ENCODE data around the gene CTPS1. TPM values are rescaled to one million over a fixed set of nuclear protein-coding genes. Genes with fewer than 3 reads are reported as not detected.

CTPS1 gene
- total and polyA plus RNA-seq, 2 of the 13 experiments (the other 11 are each of a cell fraction or from before 2014, with no cell fraction given) = 9.6 to 42.8 TPM

DNA sequence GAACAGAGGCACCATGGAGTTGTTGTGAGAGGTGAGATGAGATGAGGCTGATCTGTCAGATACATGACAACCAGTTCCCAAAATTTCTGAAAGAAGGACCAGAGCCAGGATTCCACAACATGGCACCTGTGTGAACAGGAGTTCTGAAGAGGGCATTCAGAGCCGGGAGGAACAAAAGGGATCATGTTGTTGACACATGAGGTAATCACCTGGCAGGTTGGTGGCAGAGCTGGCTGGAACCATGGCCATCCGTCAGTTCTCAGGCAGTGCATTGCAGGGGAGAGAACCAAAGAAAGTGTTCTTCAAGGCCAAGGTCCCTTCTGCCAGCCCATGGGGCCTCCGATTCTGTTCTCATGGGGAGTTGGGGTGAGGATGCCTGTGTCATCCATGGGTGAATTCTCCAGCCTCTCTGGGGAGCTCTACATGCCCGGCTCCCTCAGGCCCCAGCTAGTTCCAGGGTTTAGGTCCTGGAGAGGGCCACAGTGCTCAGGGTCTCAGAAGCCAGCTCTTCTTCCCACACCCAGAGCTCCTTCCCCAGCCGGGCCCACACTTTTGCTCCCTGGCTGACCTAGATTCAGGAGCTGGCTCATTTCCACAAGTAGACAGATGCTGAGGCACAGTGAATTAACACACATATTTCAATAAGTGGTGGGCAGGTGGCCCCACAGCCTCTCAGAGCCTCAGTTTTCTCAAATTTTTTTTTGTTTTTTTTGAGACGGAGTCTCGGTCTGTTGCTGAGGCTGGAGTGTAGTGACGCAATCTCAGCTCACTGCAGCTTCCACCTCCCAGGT is 49.1 kb upstream of the CTPS1 start (continued):
- TF ChIP-seq, protein P1, sequence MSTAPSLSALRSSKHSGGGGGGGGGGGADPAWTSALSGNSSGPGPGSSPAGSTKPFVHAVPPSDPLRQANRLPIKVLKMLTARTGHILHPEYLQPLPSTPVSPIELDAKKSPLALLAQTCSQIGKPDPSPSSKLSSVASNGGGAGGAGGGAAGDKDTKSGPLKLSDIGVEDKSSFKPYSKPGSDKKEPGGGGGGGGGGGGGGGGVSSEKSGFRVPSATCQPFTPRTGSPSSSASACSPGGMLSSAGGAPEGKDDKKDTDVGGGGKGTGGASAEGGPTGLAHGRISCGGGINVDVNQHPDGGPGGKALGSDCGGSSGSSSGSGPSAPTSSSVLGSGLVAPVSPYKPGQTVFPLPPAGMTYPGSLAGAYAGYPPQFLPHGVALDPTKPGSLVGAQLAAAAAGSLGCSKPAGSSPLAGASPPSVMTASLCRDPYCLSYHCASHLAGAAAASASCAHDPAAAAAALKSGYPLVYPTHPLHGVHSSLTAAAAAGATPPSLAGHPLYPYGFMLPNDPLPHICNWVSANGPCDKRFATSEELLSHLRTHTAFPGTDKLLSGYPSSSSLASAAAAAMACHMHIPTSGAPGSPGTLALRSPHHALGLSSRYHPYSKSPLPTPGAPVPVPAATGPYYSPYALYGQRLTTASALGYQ (CRISPR knock-in tag; IDR thresholded peaks at IDR 0.05) = no peak
- TF ChIP-seq ZNF205 (CRISPR knock-in tag; IDR thresholded peaks at IDR 0.05) (no peak), SOX13 (IDR thresholded peaks at IDR 0.05) (no peak), SOX13 (CRISPR knock-in tag; conservative IDR thresholded peaks at IDR 0.05 in 1 of 2, IDR thresholded peaks at IDR 0.05 in 1 of 2) (peak in 1 of 2 experiments; percentile 65; a peak in 1 of 4 replicates), DZIP1 (CRISPR knock-in tag; IDR thresholded peaks at IDR 0.05) (no peak), HOXA3 (CRISPR knock-in tag; IDR thresholded peaks at IDR 0.05) (0 out of 2 replicates have a peak, but pooled peaks have one; percentile 15), SYNCRIP (IDR thresholded peaks at IDR 0.05; ENCODE audit: insufficient read depth, low read depth, low read length) (no peak), FOXK2 (IDR thresholded peaks at IDR 0.05) (no peak), LBX2 (CRISPR knock-in tag; IDR thresholded peaks at IDR 0.05; ENCODE audit: borderline replicate concordance) (no peak), ZNF24 (IDR thresholded peaks at IDR 0.05) (no peak)
- TF ChIP-seq, protein P2, sequence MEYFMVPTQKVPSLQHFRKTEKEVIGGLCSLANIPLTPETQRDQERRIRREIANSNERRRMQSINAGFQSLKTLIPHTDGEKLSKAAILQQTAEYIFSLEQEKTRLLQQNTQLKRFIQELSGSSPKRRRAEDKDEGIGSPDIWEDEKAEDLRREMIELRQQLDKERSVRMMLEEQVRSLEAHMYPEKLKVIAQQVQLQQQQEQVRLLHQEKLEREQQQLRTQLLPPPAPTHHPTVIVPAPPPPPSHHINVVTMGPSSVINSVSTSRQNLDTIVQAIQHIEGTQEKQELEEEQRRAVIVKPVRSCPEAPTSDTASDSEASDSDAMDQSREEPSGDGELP (IDR thresholded peaks at IDR 0.05; ENCODE audit: borderline replicate concordance, low read depth) = no peak; the same call in 1 of the 2 replicates
